Panc1 (cell line): ENCODE results near the gene TOLLIP. TPM values are rescaled to one million over a fixed set of nuclear protein-coding genes. Genes with fewer than 3 reads are reported as not detected.

Experiments used
- ATAC-seq: fragments of 200-7000 bp; cut with Tn5 transposase; 2 replicates; pipeline ENCODE4 v1.9.1; 2020; ENCODE audit warnings: mild to moderate bottlenecking, moderate library complexity
- BruUV-seq: library from RNA; stranded (reverse); fragments of 400-500 nt; replicated peaks from 2 replicates; lab custom pipeline; 2021; lab: Mats Ljungman, UMichigan
- CTCF ChIA-PET: fragments of 300-600 bp; sonication (Branson Sonifier 250); formaldehyde crosslinking; loops from one replicate; lab custom pipeline; 2022; ENCODE audit warnings: antibody characterized with exemption; lab: Charles Lee
- POLR2A ChIA-PET: fragments of 300-600 bp; sonication (Branson Sonifier 250); formaldehyde crosslinking; loops from one replicate; lab custom pipeline; 2022; ENCODE audit warnings: antibody characterized with exemption; lab: Charles Lee
- DNase-seq: peaks from one replicate; pipeline ENCODE4 v3.0.0-alpha.2; 2010; ENCODE audit warnings: low read depth, low spot score
- H3K27ac ChIP-seq: 2 replicates; pipeline ENCODE4 v1.5.1; 2011; ENCODE audit warnings: mild to moderate bottlenecking, low read length, inconsistent platforms
- H3K27me3 ChIP-seq: fragments of 200-500 bp; sonication (Bioruptor generic); 2 replicates; pipeline ENCODE4 v1.6.0; 2014; ENCODE audit warnings: low read length, inconsistent platforms; ENCODE audit not compliant: control insufficient read depth, insufficient read depth
- H3K36me3 ChIP-seq: fragments of 200-500 bp; sonication (Bioruptor generic); 2 replicates; pipeline ENCODE4 v1.5.1; 2014; ENCODE audit warnings: inconsistent platforms, mild to moderate bottlenecking, low read length, moderate library complexity; ENCODE audit not compliant: control insufficient read depth, insufficient read depth
- H3K4me1 ChIP-seq: 2 replicates; pipeline ENCODE4 v1.5.1; 2011; ENCODE audit warnings: inconsistent platforms, mild to moderate bottlenecking, low read length, moderate library complexity; ENCODE audit not compliant: control insufficient read depth, insufficient read depth
- H3K4me3 ChIP-seq, 2 experiments: 2 replicates each; pipeline ENCODE4 v1.5.1; 2011 to 2012; ENCODE audit warnings: low read depth in 2 of 2, low read length in 2 of 2, mild to moderate bottlenecking in 2 of 2, inconsistent platforms in 1 of 2, moderate library complexity in 1 of 2
- H3K9me3 ChIP-seq: fragments of 200-500 bp; sonication (Bioruptor generic); 2 replicates; pipeline ENCODE4 v1.5.1; 2014; ENCODE audit warnings: low read depth, mild to moderate bottlenecking, inconsistent platforms, low read length, moderate library complexity; ENCODE audit not compliant: control insufficient read depth, insufficient read depth
- POLR2AphosphoS5 ChIP-seq: IDR thresholded peaks from 2 replicates; pipeline ENCODE4 v1.6.1; 2012; ENCODE audit warnings: mild to moderate bottlenecking, low read depth, low read length, moderate library complexity
- SIN3A ChIP-seq: IDR thresholded peaks from 2 replicates; pipeline ENCODE4 v1.6.1; 2012; ENCODE audit warnings: low read depth, mild to moderate bottlenecking, low read length, moderate library complexity, borderline replicate concordance; ENCODE audit not compliant: insufficient read depth
- TCF7L2 ChIP-seq: IDR thresholded peaks from 2 replicates; pipeline ENCODE4 v1.6.1; 2011; ENCODE audit warnings: mild to moderate bottlenecking, low read depth, low read length, inconsistent platforms
- in situ Hi-C: cut with HindIII; loops from 2 replicates; pipeline ENCODE4 v1.10.0; 2016; ENCODE audit warnings: low sequenced_read_pairs, low pct_unique_long_range_greater_than_20kb
- intact Hi-C: fragments of 100-400 bp; cut with micrococcal nuclease; formaldehyde crosslinking; loops from one replicate; pipeline ENCODE4 v1.10.0; 2022; ENCODE audit not compliant: unreplicated experiment
- total RNA-seq: library from RNA; stranded (reverse); gene quantifications from one replicate; pipeline ENCODE4 v1.2.1, GENCODE V29; 2021; ENCODE audit not compliant: unreplicated experiment
- TF ChIP-seq, protein P1 (sequence below): fragments of 450-650 bp; IDR thresholded peaks from 2 replicates; pipeline ENCODE4 v1.5.1; 2017; ENCODE audit warnings: mild to moderate bottlenecking
- TF ChIP-seq, protein P2 (sequence below), 2 experiments: IDR thresholded peaks; 2 replicates each; pipeline ENCODE4 v1.6.1; 2011 to 2012; ENCODE audit warnings: low read depth in 2 of 2, control low read depth in 1 of 2, low read length in 1 of 2, mild to moderate bottlenecking in 1 of 2, moderate library complexity in 1 of 2; ENCODE audit not compliant: insufficient read depth in 1 of 2

Gene TOLLIP
- total RNA-seq, 1 experiment from 2014 or later, result 141 TPM

GRCh38 chr11:1227551-1228100, 81.8 kb downstream of the TOLLIP start:
- ChIA-PET POLR2A (no interaction called here), CTCF (interaction anchor here (0.5 to 1.4 kb wide), 5 partner anchors 11 to 605 kb away, joined by 3 to 7 read pairs (median 3); no protein-coding TSS in a partner anchor)
- H3K4me3 ChIP-seq, result no peak overlapping the region
- no peaks in the 10 kb centered on the region; the same call in 1 of the 2 replicates for H3K27me3 ChIP-seq
- H3K27ac ChIP-seq, result no peak overlapping the region
- H3K36me3 ChIP-seq, result no peaks in the 10 kb centered on the region
- no TSS peak for BruUV-seq
- ATAC-seq (no peak), DNase-seq (no peak)
- intact Hi-C loops (loop anchor here (10.0 kb wide), 1 partner anchor 113 kb away; no protein-coding TSS in a partner anchor), in situ Hi-C loops (no loop called here)
- TF ChIP-seq, protein P1, sequence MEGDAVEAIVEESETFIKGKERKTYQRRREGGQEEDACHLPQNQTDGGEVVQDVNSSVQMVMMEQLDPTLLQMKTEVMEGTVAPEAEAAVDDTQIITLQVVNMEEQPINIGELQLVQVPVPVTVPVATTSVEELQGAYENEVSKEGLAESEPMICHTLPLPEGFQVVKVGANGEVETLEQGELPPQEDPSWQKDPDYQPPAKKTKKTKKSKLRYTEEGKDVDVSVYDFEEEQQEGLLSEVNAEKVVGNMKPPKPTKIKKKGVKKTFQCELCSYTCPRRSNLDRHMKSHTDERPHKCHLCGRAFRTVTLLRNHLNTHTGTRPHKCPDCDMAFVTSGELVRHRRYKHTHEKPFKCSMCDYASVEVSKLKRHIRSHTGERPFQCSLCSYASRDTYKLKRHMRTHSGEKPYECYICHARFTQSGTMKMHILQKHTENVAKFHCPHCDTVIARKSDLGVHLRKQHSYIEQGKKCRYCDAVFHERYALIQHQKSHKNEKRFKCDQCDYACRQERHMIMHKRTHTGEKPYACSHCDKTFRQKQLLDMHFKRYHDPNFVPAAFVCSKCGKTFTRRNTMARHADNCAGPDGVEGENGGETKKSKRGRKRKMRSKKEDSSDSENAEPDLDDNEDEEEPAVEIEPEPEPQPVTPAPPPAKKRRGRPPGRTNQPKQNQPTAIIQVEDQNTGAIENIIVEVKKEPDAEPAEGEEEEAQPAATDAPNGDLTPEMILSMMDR, result no peak
- TF ChIP-seq TCF7L2 (no peak), SIN3A (no peak), POLR2AphosphoS5 (no peak)
- TF ChIP-seq, protein P2, sequence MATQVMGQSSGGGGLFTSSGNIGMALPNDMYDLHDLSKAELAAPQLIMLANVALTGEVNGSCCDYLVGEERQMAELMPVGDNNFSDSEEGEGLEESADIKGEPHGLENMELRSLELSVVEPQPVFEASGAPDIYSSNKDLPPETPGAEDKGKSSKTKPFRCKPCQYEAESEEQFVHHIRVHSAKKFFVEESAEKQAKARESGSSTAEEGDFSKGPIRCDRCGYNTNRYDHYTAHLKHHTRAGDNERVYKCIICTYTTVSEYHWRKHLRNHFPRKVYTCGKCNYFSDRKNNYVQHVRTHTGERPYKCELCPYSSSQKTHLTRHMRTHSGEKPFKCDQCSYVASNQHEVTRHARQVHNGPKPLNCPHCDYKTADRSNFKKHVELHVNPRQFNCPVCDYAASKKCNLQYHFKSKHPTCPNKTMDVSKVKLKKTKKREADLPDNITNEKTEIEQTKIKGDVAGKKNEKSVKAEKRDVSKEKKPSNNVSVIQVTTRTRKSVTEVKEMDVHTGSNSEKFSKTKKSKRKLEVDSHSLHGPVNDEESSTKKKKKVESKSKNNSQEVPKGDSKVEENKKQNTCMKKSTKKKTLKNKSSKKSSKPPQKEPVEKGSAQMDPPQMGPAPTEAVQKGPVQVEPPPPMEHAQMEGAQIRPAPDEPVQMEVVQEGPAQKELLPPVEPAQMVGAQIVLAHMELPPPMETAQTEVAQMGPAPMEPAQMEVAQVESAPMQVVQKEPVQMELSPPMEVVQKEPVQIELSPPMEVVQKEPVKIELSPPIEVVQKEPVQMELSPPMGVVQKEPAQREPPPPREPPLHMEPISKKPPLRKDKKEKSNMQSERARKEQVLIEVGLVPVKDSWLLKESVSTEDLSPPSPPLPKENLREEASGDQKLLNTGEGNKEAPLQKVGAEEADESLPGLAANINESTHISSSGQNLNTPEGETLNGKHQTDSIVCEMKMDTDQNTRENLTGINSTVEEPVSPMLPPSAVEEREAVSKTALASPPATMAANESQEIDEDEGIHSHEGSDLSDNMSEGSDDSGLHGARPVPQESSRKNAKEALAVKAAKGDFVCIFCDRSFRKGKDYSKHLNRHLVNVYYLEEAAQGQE (IDR thresholded peaks at IDR 0.05; ENCODE audit: insufficient read depth in 1 of 2, low read depth in 2 of 2, low read length in 1 of 2), result no peak
- H3K9me3 ChIP-seq, result no peaks in the 10 kb centered on the region
- peaks cover 24% of the 10 kb centered on the region for H3K4me1 ChIP-seq

DNA sequence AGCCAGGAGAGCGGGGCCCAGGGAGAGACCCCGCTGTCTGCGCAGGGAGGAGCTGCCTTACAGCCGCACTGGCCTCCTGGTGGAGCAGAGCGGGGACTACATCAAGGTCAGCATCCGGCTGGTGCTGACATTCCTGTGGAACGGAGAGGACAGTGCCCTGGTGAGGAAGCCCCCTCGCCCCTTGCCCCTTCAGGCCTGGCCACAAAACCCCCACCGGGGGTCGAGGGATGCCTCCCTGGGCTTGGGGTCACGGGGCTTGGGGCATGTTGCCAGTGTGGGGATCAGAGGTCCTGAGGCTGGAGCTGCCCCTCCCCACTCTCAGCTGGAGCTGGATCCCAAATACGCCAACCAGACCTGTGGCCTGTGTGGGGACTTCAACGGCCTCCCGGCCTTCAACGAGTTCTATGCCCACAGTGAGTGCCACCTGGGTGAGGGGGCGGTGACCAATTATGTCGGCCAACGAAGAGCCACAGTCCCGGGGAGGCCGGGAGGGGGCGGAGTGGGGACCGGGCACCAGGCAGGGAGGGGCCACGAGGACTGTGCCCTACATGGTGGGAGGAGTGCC, 82.4 kb downstream of the TOLLIP start:
- intact Hi-C loops, result loop anchor here (10.0 kb wide), 1 partner anchor 112 kb away; no protein-coding TSS in a partner anchor
- no peak overlapping the region for H3K4me3 ChIP-seq
- no peaks in the 10 kb centered on the region; the same call in 1 of the 2 replicates for H3K27me3 ChIP-seq
- ChIA-PET CTCF (interaction anchor here (0.6 to 1.7 kb wide), 6 partner anchors 11 to 381 kb away, joined by 3 to 7 read pairs (median 4); no protein-coding TSS in a partner anchor), POLR2A (no interaction called here)
- H3K9me3 ChIP-seq, result no peaks in the 10 kb centered on the region
- H3K27ac ChIP-seq, result no peak overlapping the region
- TF ChIP-seq SIN3A, result no peak
- TF ChIP-seq, protein P2 (IDR thresholded peaks at IDR 0.05; ENCODE audit: insufficient read depth in 1 of 2, low read depth in 2 of 2, low read length in 1 of 2), result 0 out of 4 replicates have a peak, but pooled peaks of 1 of the 2 experiments have one; percentile 2
- TF ChIP-seq, protein P1, result peak; percentile 83
- DNase-seq, result no peak
- peaks cover 29% of the 10 kb centered on the region for H3K4me1 ChIP-seq
- BruUV-seq, result no TSS peak
- ATAC-seq, result peak; percentile 68
- in situ Hi-C loops, result no loop called here
- H3K36me3 ChIP-seq, result no peaks in the 10 kb centered on the region
